ENCODE data around the gene NOM1.

The NOM1 gene

DNA sequence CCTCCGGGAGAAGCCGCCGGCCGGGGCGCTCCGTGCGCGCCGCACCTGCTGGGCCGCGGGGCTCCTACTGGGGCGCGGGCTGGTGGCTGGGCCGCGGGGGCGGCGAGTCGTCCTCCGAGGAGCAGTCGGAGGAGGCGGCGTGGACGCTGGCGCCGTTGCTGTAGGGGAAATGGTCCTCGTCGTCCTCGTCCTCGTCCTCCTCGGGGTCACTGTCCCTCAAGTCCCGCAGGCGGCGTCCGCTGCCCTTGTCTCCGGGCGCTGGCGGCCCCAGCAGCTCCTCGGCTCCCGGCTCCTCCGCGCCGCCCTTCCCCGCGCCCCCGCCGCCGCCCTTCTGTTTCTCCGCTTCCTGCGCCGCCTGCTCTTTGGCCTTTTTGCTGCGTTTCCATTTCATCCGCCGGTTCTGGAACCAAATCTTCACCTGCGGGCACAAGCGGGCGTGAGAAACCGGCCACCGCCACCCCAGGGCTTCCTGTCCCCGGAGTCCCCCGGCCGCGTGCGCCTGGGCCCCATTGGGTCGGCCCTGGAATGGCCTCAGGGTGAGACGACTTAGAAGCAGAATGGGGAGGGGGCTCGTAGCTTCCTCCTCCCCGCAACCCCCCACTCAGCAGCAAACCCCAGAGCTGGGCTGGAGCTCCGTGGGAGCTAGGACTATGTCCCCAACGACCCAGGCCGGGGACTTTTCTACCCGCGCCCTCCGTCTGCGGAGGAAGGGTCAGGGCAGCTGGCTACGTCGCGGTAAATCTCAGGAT is 56.1 kb downstream of the NOM1 start:
- FAIRE-seq: no peak

DNA sequence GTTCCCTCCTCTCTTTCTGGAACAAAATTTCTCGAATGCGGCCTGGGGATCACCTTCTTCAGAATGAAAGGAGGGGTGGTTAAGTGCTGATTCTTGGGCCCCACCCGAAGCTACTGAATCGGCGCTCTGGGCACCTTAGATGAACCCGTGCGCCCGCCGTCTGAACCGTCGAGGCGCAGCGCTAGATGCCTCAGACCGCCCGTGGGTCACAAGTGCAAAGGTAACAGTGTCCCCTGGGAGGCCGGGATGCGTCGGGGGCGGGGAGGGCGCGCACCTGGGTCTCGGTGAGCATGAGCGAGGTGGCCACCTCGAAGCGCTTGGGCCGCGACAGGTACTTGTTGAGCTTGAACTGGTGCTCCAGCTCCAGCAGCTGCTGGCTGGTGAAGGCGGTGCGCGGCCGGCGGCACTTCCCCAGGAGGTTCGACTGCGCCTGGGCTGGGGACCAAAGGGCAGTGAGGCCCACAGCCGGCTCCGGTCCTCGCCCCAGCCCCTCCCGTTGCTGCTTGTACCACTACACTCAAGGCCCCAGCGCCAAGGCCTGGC is 56.8 kb downstream of the NOM1 start:
- no peak for FAIRE-seq

DNA sequence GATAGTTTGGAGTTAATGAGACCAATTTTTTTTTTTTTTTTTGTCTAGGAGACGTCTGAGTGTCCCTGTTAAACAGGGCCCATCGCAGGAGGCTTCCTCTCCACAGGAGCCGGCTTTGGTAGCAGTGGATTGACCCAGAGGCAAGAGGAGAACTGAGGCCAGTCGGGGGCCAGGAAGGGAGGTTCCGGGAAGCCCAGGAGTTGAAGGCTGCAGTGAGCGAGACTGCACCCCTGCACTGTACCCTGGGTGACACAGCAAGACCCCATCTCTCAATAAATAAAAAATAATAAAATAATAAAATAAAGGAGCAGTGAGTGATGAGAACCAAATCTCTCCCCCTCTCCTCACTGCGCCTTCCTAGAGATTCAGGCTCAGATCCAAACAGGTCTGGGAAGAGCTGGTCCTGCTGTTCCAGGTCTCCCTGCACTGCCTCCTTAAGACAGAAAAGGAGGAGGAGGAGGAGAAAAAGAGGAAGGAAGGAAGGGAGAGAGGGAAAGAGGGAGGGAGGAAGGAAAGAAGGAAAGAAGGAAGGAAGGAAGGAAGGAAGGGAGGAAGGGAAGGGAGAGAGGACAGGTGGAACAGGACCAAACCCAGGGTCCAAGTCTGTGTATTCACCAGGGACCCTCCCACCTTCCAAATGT is 57.4 kb downstream of the NOM1 start:
- no peak for FAIRE-seq

DNA sequence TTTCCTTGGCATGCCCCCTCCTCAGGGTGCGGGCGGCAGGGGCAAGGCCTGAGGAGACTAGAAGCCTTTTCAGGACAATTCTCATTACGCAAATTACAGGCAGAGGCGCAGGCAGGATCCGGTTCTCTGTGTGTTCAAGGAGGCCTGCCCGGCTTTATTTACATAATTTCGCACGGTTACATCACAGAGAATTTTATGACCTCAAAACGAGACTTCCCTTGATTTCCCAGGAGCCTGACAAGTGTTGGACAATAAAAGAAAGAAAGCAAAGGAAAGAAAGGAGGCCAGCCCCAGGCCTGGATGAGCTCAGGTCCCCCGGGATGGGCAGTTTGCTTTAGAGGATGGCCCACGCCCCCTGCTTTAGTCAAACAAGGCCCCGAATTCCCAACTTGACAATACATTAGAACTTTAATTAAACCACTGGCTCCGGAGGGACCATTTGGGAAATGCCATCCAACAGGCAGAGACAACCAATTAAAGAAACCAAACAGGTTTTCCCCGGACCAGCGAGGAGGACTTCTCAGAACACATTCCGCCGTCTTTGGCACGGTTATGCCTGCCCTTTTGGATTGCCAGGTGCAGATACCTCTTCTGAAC is 58.1 kb downstream of the NOM1 start:
- no peak for FAIRE-seq

DNA sequence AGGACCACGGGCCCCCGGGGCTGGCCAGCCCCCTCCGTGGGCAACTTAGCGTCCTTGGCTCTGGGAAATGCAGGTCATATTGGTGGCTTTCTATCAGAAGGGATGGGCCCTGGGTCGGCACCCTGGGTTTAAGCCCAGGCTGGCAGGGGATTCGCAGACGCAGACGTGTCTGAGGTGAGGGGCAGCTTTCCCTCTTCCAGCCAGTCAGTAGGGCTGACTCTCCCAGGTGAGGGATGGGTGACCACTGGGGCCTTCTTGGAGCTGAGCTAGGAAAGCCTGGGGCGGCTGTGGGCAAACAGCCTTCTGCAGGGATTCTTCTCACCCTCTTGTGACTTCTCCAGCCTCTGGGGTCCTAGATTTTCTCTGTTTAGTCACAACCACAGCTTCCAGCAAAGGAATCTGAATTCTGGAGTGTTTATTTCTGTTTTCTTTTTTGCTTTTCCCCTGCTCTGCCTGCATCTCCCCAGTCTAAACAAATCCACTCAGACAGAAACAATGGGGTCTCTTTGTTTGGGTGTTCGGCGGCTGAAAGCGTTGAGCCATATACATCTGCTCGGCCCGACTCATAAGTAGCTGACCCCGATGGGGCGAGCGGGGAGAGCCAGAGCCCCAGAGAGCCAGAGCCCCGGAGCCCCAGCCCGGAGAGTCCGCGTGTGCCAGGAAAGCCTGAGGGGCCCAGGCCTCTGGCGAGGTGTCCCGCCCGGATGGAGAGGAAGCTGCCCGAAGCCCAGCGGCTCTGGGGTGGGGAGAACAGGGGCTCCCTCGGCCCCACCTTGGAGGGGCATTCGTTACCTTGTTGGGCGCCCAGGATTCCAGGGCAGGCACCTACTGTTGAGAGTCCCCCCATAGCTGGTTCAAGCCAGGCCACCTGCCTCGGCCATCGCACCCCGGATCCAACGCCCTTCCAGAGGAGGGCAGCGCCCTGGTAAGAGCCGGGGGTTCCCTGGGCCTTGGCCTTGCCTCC is 59.0 kb downstream of the NOM1 start:
- no peak for FAIRE-seq

DNA sequence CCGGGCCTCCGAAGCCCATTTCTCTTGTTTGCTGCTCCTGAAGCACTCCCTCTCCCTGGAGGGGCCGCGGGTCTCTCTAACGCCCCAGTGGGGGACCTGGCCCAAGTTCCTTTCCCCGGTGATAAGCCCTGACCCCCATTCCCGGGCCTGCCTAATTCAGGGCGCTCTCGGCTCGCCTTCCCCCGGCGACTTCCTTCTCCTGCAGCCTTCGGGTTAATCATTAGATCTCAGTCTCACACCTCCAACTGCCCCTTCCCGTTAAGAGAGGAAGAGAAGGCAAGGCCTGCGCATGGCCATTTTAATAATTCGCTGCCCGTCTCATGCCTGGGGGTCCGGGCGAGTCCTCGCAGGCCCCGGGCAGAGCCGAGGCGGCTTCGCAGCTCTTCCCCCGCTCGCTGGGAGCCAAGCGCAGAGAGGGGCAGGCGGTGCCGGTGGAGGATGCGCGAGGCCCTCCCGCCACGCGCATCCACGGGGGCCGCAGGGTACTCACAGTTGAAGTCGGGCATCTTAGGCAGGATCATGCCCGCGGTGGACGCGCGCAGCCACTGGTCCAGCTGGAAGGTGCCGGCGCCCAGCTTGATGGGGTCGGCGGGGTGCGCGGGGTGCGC is 59.8 kb downstream of the NOM1 start:
- no peak for FAIRE-seq

DNA sequence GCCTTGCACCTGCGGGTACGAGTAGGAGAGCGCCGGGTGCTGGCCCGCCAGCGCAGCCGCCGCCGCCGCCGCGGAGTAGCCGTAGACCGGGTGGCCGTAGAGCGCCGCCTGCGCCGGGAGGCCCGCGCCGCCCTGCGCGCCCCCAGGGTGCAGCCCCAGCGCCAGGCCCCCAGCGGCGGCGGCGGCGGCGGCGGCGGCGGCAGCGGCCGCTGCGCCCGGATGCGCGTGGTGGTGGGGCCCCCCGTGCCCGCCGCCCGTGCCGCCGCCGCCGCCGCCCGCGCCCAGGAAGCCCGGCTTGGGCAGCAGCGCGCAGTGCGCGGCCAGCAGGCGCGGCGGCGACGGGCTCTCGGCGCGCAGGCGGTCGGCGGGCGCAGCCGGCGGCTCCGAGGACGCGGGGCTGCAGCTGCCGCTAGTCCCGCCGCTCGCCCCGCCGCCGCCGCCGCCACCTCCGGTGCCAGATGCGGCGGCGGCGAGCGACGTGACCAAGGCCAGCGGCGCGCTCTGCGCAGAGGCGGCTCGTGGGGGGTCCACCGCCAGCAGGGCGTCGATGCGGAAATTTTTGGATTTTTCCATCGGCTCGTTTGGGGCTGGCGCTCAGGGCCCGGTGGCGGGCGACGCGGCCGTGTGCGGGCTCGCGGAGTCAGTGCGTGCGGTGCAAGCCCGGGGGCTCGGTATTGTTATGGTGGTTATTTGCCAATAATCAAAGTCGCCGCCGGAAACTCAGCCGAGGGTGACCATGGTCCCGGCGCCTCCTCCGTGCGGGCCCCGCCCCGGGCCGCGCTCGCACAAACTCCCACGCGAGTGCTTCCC is 60.5 kb downstream of the NOM1 start:
- FAIRE-seq: no peak

DNA sequence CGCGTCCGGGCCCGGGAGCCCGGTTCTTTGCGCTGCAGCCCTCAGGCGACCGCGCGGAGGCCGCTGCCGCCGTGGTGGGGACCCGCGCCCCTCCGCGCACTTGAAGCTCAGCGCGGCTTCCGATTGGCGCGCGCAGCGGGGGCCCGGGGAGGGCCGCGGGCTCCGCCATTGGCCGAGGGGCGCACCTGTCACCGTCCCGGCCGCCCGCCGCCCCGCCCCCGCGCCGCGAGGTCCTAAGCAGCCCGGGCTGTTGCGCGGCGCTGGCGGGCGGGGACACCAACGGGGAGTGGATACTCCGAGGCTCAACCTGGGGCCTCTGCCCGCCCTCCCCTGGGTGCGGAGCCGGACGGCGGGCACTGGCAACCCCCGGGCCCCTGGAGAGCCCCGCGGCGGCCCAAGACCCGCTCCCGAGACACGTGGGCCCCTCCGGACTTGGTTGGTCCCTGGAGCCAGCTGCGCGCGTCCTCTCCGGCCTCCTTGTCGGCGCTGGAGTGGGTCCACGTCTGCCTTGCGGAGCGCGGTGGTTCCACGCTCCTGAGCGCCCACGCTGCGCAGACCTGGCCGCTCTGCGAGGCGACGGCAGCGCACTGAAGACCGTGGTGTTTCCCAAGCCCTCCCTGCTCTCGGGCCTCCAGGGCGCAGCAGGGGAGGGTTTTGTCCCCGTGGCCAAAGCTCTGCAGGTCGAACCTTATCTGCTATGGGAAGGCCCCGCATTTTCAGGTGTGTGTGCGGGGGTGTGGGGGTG is 61.2 kb downstream of the NOM1 start, which contains the start of gene MNX1:
TSS of gene MNX1 (minus strand) at position 76 of the 745 bp plus-strand sequence. CDS start 313 bp downstream, outside the sequence.
- no peak for FAIRE-seq

DNA sequence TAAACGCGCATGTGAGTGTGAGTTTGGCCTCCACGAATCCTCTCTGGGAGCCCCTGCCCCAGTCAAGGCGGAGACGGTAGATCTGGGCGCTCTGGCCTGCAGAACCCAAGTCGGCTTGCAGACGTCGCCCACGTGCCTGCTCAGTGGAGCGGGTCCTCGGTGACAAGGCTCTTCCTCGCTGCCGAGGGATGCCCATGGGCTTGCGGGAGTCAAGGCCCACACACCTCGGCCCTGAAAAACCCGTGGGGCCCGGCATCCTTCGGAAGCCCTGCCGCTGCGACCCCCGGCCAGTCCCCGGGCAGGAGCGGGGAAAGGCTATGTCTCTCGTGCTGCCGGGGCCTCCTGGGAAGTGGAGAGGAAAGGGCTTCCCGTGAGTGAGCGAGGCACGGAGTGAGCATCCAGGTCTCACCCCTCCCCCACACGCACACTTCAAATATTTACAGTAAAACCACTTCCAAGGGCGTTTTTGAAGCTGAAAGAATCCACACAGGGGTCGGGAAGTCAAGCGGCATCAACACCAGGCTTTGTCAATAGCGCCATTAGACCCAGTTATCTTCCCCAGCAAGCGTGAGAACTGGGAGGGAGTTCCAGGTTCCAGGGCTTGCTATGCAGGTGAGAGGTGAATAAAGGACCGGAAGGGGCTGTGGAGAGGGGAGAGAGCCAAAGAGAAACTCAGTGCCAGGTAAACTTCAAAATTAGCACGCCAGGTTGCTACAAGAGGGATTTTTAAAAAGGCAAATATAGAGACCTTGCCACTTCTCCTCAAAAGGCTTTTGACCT is 62.0 kb downstream of the NOM1 start:
- FAIRE-seq: no peak

DNA sequence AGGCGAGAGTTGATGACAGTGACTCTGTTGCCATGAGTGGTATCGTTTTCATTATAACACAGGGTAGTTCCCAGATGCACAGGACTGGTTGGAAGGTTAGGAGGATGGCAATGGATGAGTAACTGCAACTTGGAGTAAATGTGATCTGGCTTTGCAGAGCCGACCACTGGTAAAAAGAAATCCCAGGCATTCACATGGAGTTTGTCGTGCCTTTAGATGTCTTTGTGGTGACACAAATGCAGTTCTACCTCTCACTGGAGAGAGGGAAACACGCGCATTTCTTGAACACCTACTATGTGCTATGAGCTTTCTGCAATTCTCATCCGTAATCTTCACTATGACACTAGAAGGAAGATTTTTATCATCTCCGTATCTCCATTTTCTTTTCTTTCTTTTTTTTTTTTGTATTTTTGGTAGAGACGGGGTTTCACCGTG is 62.6 kb downstream of the NOM1 start:
- no peak for FAIRE-seq

DNA sequence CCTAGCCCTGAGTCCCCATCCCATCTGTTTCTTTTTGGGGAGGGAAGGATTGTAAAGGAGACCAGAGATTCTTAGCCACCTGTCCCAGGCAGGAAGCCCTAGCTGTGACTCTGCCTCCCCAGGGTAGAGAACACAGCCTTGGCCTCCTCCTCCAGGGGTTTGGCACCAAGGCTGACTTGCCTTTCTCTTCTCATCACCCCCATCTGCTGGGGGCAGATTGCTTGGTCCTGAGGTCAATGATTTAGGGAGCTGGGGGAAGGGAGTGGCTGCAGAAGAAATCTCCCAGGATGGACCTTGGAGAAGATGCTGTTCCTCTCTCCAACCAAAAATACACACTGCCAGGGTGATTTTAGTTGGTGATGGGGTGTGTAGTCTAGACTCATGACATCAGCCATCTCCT is 63.6 kb downstream of the NOM1 start:
- no peak for FAIRE-seq

DNA sequence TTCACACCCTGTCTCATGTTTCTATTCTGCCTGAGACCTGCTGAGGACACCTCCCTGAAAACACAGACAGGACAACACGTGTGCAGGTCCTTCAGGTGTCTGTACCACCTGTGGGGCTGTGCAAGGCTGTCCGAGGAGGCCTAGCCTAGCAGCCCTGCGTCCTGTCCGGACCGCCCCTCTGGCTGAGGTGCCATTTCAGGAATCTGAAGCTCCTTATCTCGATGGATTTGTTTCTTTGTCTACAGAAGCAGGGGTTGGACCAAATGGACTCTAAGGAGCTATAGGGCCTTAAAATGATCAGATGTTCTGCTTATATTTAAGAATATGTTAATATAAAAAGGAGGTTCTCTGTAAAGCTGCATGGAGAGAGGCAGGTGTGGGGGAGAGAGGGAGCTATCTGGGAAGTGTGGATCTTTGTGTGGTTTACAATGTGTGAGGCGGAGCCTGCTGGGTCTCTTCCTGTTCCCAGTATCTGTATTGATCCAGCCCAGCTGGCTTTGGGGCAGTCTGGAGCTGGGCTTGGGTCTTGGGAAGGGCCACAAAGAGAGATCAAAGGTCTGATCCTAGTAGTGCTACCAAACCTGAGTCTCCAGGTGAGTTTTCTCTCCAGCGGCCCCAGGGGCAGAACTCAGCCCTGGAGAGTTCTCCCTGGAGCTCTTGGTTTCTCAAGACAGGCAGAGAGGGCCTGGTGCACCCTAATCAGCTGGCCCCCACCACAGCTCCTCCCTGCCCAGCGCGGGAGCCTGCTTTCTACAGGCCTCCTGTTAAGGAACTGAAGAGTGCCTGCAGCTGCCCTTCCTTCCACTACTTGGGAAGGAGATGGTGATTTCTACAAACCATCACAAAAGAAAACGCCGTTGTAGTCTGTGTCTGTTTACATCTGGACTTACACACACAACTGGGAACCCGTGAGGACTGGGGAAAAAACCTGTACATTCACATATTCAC is 64.4 kb downstream of the NOM1 start:
- no peak for FAIRE-seq

DNA sequence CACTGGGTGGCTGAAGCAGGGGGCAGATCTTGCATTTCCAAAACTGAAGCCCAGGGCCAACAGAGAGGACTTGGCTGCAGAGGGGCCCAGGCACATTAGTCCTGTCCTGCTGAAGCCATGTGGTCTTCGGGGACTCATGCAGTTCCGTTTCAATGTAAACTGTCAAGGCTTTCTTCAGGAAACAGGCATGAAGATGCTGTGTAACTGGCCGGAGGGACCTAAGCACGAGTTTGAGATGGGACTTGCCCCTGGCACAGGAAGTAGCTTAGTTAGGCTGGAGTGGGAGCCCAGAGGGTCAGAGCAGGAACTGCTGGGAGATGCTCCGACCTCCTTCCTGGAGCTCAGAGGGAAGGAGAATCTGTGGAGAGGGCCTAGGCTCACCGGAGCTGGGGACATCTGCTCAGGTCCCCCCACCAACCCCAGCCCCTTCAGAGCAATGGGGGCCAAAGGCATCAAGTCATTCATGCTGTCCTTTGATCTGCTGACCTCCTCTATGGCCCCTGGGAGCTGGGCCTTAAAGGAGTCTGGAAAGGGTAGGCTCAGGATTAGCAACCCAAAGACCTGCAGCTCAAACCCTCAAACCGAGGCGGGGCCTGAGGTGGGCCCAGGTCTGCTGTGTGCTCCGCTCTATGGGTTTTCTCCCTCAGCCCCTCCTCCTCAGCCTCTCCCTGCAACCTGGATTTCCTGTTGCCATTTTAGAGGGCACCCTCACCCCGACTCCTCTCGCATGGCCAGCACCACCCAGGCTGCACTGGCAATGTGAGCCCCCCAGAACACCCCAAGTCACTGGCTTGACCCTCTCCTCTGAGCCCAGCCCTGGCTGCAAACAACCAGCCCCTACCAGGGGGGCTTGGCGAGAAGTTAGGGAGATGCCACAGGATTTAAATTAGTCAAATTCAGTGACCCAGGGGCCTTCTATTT is 65.4 kb downstream of the NOM1 start:
- FAIRE-seq: no peak

DNA sequence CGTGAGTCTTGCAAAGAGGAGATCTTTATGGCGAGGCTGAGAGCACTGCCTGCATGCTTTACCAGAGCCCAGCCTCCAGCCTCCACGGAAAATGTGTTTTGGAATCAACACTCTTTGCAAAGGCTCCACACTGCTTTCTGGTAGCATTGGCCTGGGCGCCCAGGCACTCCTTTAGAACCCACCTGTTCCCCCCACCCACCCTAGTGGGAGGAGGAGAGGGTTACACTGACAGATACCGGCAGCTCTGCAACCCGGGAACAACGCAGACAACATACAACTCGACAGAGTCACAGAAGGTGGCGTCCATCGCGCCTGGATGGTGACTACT is 66.5 kb downstream of the NOM1 start:
- no peak for FAIRE-seq

DNA sequence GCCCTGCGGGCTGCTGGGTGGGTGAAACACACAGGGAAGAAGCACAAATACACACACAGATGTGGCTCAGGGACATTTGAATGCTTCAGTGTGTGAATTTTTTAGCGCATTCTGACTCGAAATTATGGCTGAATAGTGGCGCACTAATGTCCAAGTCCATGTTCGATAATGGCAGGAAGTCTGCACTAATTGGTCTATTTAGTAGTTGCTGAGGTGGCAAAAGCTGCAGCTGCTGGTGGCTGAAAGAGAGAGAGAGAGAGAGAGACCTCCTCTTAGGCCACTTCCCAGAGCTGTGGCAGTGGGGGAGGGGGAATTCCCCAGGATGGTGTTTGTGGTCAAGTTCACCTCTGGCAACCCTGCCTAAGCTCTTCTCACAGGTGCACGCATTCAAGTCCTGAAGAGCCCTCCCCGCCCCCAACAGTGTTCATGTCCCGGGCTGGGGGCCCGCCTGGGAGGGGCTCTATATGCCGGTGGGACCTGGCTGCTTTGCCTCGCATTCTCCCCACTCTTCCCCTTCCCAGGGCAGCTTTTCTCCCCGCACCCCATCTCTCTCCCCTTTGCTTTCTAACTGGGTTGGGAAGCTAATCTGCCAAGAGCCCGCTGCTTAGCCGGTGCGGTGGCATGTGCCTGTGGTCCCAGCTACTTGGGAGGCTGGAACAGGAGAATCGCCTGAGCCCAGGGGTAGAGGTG is 67.0 kb downstream of the NOM1 start:
- FAIRE-seq: no peak

DNA sequence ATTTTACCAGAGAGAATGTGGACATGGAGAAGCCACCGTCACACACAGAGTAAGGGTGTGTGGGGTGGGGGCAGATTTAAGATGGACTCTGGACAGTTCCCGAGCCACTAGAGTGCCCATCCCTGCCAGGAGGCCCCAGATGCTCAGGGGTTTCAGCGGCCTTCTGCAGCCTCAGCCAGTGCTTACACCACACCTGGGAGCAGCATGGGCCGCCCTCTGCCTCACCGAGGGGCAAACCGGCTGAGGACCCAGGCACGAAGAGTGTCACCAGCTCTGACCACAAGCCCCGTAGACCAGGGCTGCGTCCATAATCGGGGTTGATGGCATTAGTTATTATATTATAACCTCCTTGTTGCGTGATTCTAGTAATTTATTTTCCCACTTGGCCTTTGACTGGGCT is 67.6 kb downstream of the NOM1 start:
- no peak for FAIRE-seq

All from TTC549 (cell line).